HG03097 (cell line): ENCODE results near the gene OTUD4.
"Not testable (repeated sequence)": the region's sequence is repeated elsewhere in the genome, so short reads cannot be mapped to it uniquely, and the experiment has no call there.

ENCODE experiments used
- ATAC-seq: cut with Tn5 transposase; IDR thresholded peaks from one replicate; pipeline ENCODE4 v1.9.1; 2021; ENCODE audit not compliant: unreplicated experiment, low FRiP score

Gene OTUD4

GRCh38 chr4:145181091-145181501, 707 bp upstream of the OTUD4 start:
- no peak for ATAC-seq

- not testable (repeated sequence) for ATAC-seq
These were observed 510 bp downstream of the OTUD4 start for GRCh38 chr4:145179861-145180297.

- ATAC-seq: peak; percentile 38
These were observed 1.0 kb downstream of the OTUD4 start for GRCh38 chr4:145179281-145179860.

GRCh38 chr4:145178740-145179280, 1.6 kb downstream of the OTUD4 start:
- ATAC-seq: no peak

- no peak for ATAC-seq
These were observed 2.4 kb downstream of the OTUD4 start for GRCh38 chr4:145177906-145178538.

GRCh38 chr4:145177511-145177905, 2.9 kb downstream of the OTUD4 start:
- no peak for ATAC-seq

GRCh38 chr4:145176641-145177432, 3.6 kb downstream of the OTUD4 start:
- ATAC-seq: no peak

- ATAC-seq: no peak
These were observed 8.5 kb downstream of the OTUD4 start for GRCh38 chr4:145171911-145172310.

- no peak for ATAC-seq
These were observed 10.2 kb downstream of the OTUD4 start for GRCh38 chr4:145170223-145170622.

- ATAC-seq: no peak
These were observed 11.7 kb downstream of the OTUD4 start for GRCh38 chr4:145168581-145169187.

- ATAC-seq: no peak
These were observed 12.5 kb downstream of the OTUD4 start for GRCh38 chr4:145167887-145168286.

GRCh38 chr4:145161549-145161948, 18.8 kb downstream of the OTUD4 start:
- ATAC-seq: no peak

- ATAC-seq: no peak
These were observed 23.4 kb downstream of the OTUD4 start for GRCh38 chr4:145156986-145157385.

GRCh38 chr4:145155268-145155870, 25.0 kb downstream of the OTUD4 start:
- no peak for ATAC-seq

GRCh38 chr4:145154573-145154972, 25.8 kb downstream of the OTUD4 start:
- ATAC-seq: no peak

- no peak for ATAC-seq
These were observed 26.5 kb downstream of the OTUD4 start for GRCh38 chr4:145153904-145154298.

- ATAC-seq: no peak
These were observed 27.0 kb downstream of the OTUD4 start for GRCh38 chr4:145153181-145153903.

- ATAC-seq: no peak
These were observed 31.4 kb downstream of the OTUD4 start for GRCh38 chr4:145148980-145149379.

GRCh38 chr4:145136219-145136618, 44.2 kb downstream of the OTUD4 start:
- not testable (repeated sequence) for ATAC-seq

- ATAC-seq: peak; percentile 67
These were observed 47.8 kb downstream of the OTUD4 start for GRCh38 chr4:145132511-145133098.
